HCT116 (cell line): ENCODE data around the gene SGPP2. TPM values are rescaled to one million over a fixed set of nuclear protein-coding genes. Genes with fewer than 3 reads are reported as not detected.
"Not testable (repeated sequence)": the region's sequence is repeated elsewhere in the genome, so short reads cannot be mapped to it uniquely, and the experiment has no call there.

Source experiments
- ATAC-seq: fragments of 200-7000 bp; cut with Tn5 transposase; 2 replicates; pipeline ENCODE4 v1.9.1; 2020; ENCODE audit warnings: mild to moderate bottlenecking, moderate library complexity
- BruUV-seq: library from RNA; stranded (reverse); fragments of 400-500 nt; replicated peaks from 2 replicates; lab custom pipeline; 2021; lab: Mats Ljungman, UMichigan
- CTCF ChIA-PET: fragments of 300-600 bp; sonication (Branson Sonifier 250); formaldehyde crosslinking; loops from one replicate; lab custom pipeline; 2021; ENCODE audit warnings: antibody characterized with exemption; lab: Charles Lee
- POLR2A ChIA-PET: fragments of 300-600, 350-600 bp; sonication (Branson Sonifier 250); formaldehyde crosslinking; loops from one replicate; lab custom pipeline; 2021; ENCODE audit warnings: antibody characterized with exemption; lab: Charles Lee
- RAD21 ChIA-PET, 2 experiments: fragments of 300-600 bp; sonication (Branson Sonifier 250); formaldehyde crosslinking; loops; one replicate each; lab custom pipeline; 2023; ENCODE audit warnings: low total read pairs in 2 of 2; ENCODE audit not compliant: uncharacterized antibody in 2 of 2, unreplicated experiment in 2 of 2, low non-redundant PET in 1 of 2; lab: Charles Lee
- DNase-seq: peaks from one replicate; pipeline ENCODE4 v3.0.0-alpha.2; 2010; ENCODE audit warnings: low read depth, low spot score
- H2AFZ ChIP-seq: fragments of 200-600 bp; shearing (Covaris generic), sonication (generic); 2 replicates; pipeline ENCODE4 v1.6.1; 2017; ENCODE audit warnings: low read depth, mixed run types, mixed read lengths, antibody characterized with exemption, low read length; ENCODE audit not compliant: poor library complexity, severe bottlenecking
- H3K27ac ChIP-seq: 2 replicates; pipeline ENCODE4 v1.5.1; 2012; ENCODE audit warnings: low read depth, low read length
- H3K27me3 ChIP-seq: fragments of 200-600 bp; sonication (generic); 2 replicates; pipeline ENCODE4 v1.6.1; 2016; ENCODE audit warnings: mixed run types, low read length, mixed read lengths; ENCODE audit not compliant: insufficient read depth
- H3K36me3 ChIP-seq, 2 experiments: fragments of 200-500 bp in 1 of 2; fragments of 200-600 bp in 1 of 2; sonication (Bioruptor generic) in 1 of 2; sonication (generic) in 1 of 2; 2 replicates each; pipeline versions ENCODE4 v1.5.1 to v1.6.1; 2014 to 2016; ENCODE audit warnings: low read length in 2 of 2, inconsistent platforms in 1 of 2, mixed read lengths in 1 of 2, mixed run types in 1 of 2; ENCODE audit not compliant: insufficient read depth in 2 of 2, control insufficient read depth in 1 of 2
- H3K4me1 ChIP-seq, 2 experiments: fragments of 200-600 bp in 1 of 2; sonication (generic) in 1 of 2; 2 replicates each; pipeline versions ENCODE4 v1.5.1 to v1.6.1; 2012 to 2017; ENCODE audit warnings: low read length in 2 of 2, inconsistent platforms in 1 of 2, mild to moderate bottlenecking in 1 of 2, mixed read lengths in 1 of 2, mixed run types in 1 of 2, moderate library complexity in 1 of 2; ENCODE audit not compliant: insufficient read depth in 2 of 2, control insufficient read depth in 1 of 2
- H3K4me2 ChIP-seq: fragments of 200-600 bp; sonication (generic); 2 replicates; pipeline ENCODE4 v1.6.1; 2017; ENCODE audit warnings: mixed run types, low read length, mixed read lengths
- H3K4me3 ChIP-seq, 2 experiments: fragments of 200-600 bp in 1 of 2; sonication (generic) in 1 of 2; replicated peaks in 1 of 2; 2 replicates each; pipeline ENCODE4 v1.5.1; 2011 to 2016; ENCODE audit warnings: low read length in 2 of 2, control low read depth in 1 of 2, low read depth in 1 of 2, mild to moderate bottlenecking in 1 of 2, mixed read lengths in 1 of 2, mixed run types in 1 of 2
- H3K79me2 ChIP-seq: fragments of 200-600 bp; sonication (generic); 2 replicates; pipeline ENCODE4 v1.6.1; 2017; ENCODE audit warnings: mild to moderate bottlenecking, mixed run types, low read length, moderate library complexity, mixed read lengths; ENCODE audit not compliant: insufficient read depth
- H3K9ac ChIP-seq: fragments of 200-600 bp; sonication (generic); 2 replicates; pipeline ENCODE4 v1.6.1; 2016; ENCODE audit warnings: low read length, mixed read lengths
- H3K9me2 ChIP-seq: fragments of 200-600 bp; sonication (generic), shearing (Covaris generic); 2 replicates; pipeline ENCODE4 v1.6.1; 2017; ENCODE audit warnings: mixed run types, mild to moderate bottlenecking, moderate library complexity; ENCODE audit not compliant: insufficient read depth
- H3K9me3 ChIP-seq, 2 experiments: fragments of 200-500 bp in 1 of 2; fragments of 200-600 bp in 1 of 2; sonication (Bioruptor generic) in 1 of 2; sonication (generic) in 1 of 2; 2 replicates each; pipeline ENCODE4 v1.6.1; 2014 to 2017; ENCODE audit warnings: low read length in 2 of 2, mixed read lengths in 2 of 2, inconsistent platforms in 1 of 2, low read depth in 1 of 2, mild to moderate bottlenecking in 1 of 2, mixed run types in 1 of 2, moderate library complexity in 1 of 2; ENCODE audit not compliant: control insufficient read depth in 1 of 2, insufficient read depth in 1 of 2
- H4K20me1 ChIP-seq: fragments of 200-600 bp; sonication (generic), shearing (Covaris generic); 2 replicates; pipeline ENCODE4 v1.6.1; 2017; ENCODE audit warnings: mixed run types, mild to moderate bottlenecking, moderate library complexity; ENCODE audit not compliant: insufficient read depth
- CBX3 ChIP-seq: IDR thresholded peaks from 2 replicates; pipeline ENCODE4 v1.6.1; 2012; ENCODE audit warnings: low read depth
- RAD21 ChIP-seq: IDR thresholded peaks from 2 replicates; pipeline ENCODE4 v1.6.1; 2012; ENCODE audit warnings: low read depth, mild to moderate bottlenecking
- ZFX ChIP-seq: fragments of 450-650 bp; IDR thresholded peaks from 2 replicates; pipeline ENCODE4 v1.6.1; 2017
- intact Hi-C: fragments of 100-400 bp; cut with micrococcal nuclease; formaldehyde crosslinking; loops from 2 replicates; pipeline ENCODE4 v1.10.0; 2022
- total RNA-seq: library from RNA; stranded (reverse); gene quantifications from one replicate; pipeline ENCODE4 v1.2.1, GENCODE V29; 2021; ENCODE audit not compliant: unreplicated experiment
- TF ChIP-seq, protein P1 (sequence below), 3 experiments: fragments of 200-600 bp in 1 of 3; sonication (generic) in 1 of 3; IDR thresholded peaks in 2 of 3; conservative IDR thresholded peaks in 1 of 3; 2 replicates each; pipeline ENCODE4 v1.5.1; 2012 to 2017; ENCODE audit warnings: low read depth in 2 of 3, low read length in 2 of 3, antibody characterized with exemption in 1 of 3, borderline replicate concordance in 1 of 3, control low read depth in 1 of 3, mild to moderate bottlenecking in 1 of 3, mixed read lengths in 1 of 3, mixed run types in 1 of 3, moderate library complexity in 1 of 3; ENCODE audit not compliant: insufficient read depth in 1 of 3

The SGPP2 gene
- total RNA-seq, 1 experiment from 2014 or later = 1.6 TPM

- no peak overlapping the region for H3K9ac ChIP-seq
- no peaks in the 10 kb centered on the region for H3K36me3 ChIP-seq
- no peaks in the 10 kb centered on the region for H3K4me1 ChIP-seq
- ChIA-PET POLR2A (no interaction called here), CTCF (interaction anchor here (0.7 to 1.8 kb wide), 2 partner anchors 265 to 559 kb away, joined by 3 to 6 read pairs; no protein-coding TSS in a partner anchor), RAD21 (no interaction called here)
- no peak overlapping the region for H3K4me2 ChIP-seq
- no peaks in the 10 kb centered on the region for H3K9me3 ChIP-seq
- no peak overlapping the region for H2AFZ ChIP-seq
- H3K4me3 ChIP-seq = no peak overlapping the region
- H3K27me3 ChIP-seq = no peaks in the 10 kb centered on the region
- no TSS peak for BruUV-seq
- DNase-seq (no peak), ATAC-seq (peak; percentile 75)
- no peaks in the 10 kb centered on the region for H3K9me2 ChIP-seq
- peaks cover 15% of the 10 kb centered on the region; the same call in 1 of the 2 replicates for H4K20me1 ChIP-seq
- H3K79me2 ChIP-seq = peaks cover 40% of the 10 kb centered on the region
- TF ChIP-seq RAD21 (0 out of 2 replicates have a peak, but pooled peaks have one; percentile 15), CBX3 (no peak), ZFX (no peak)
- TF ChIP-seq, protein P1, sequence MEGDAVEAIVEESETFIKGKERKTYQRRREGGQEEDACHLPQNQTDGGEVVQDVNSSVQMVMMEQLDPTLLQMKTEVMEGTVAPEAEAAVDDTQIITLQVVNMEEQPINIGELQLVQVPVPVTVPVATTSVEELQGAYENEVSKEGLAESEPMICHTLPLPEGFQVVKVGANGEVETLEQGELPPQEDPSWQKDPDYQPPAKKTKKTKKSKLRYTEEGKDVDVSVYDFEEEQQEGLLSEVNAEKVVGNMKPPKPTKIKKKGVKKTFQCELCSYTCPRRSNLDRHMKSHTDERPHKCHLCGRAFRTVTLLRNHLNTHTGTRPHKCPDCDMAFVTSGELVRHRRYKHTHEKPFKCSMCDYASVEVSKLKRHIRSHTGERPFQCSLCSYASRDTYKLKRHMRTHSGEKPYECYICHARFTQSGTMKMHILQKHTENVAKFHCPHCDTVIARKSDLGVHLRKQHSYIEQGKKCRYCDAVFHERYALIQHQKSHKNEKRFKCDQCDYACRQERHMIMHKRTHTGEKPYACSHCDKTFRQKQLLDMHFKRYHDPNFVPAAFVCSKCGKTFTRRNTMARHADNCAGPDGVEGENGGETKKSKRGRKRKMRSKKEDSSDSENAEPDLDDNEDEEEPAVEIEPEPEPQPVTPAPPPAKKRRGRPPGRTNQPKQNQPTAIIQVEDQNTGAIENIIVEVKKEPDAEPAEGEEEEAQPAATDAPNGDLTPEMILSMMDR (IDR thresholded peaks at IDR 0.05 in 2 of 3, conservative IDR thresholded peaks at IDR 0.05 in 1 of 3; ENCODE audit: borderline replicate concordance in 1 of 3, insufficient read depth in 1 of 3, low read depth in 2 of 3, low read length in 2 of 3) = peak in 2 of 3 experiments; percentile 29 to 41; a peak in 4 of 6 replicates
- H3K27ac ChIP-seq = no peak overlapping the region
- intact Hi-C loops = no loop called here
Measured at GRCh38 chr2:222582928-222583327, 158.6 kb downstream of the SGPP2 start.

DNA sequence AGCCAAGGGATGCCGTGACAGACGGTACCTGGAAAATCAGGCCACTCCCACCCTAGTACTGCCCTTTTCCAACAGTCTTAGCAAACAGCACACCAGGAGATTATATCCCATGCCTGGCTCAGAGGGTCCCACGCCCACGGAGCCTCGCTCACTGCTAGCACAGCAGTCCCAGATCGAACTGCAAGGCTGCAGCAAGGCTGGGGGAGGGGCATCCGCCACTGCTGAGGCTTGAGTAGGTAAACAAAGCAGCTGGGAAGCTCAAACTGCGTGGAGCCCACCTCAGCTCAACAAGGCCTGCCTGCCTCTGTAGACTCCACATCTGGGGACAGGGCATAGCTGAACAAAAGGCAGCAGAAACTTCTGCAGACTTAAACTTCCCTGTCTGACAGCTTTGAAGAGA is 160.2 kb downstream of the SGPP2 start:
- BruUV-seq, CTCF ChIA-PET, intact Hi-C loops: not testable (repeated sequence)

More for the DNA sequence above, 160.2 kb downstream of the SGPP2 start:
- H3K36me3 ChIP-seq, RAD21 ChIA-PET, POLR2A ChIA-PET, H3K9me2 ChIP-seq, H3K9ac ChIP-seq, H3K4me3 ChIP-seq, H2AFZ ChIP-seq, H3K9me3 ChIP-seq, H3K27ac ChIP-seq, H3K4me1 ChIP-seq, H3K4me2 ChIP-seq, ATAC-seq, H3K27me3 ChIP-seq, DNase-seq: not testable (repeated sequence)
- peaks cover 15% of the 10 kb centered on the region; the same call in 1 of the 2 replicates for H4K20me1 ChIP-seq
- H3K79me2 ChIP-seq = peaks cover 34% of the 10 kb centered on the region
